NCI-H1930 (cell line): ENCODE data around the gene BMPR2.
"Not testable (repeated sequence)": the region's sequence is repeated elsewhere in the genome, so short reads cannot be mapped to it uniquely, and the experiment has no call there.

Experiments used
- DNase-seq, 2 experiments: peaks; one replicate each; lab custom pipeline; 2025; lab: John Stamatoyannopoulos, UW

The BMPR2 gene

DNA sequence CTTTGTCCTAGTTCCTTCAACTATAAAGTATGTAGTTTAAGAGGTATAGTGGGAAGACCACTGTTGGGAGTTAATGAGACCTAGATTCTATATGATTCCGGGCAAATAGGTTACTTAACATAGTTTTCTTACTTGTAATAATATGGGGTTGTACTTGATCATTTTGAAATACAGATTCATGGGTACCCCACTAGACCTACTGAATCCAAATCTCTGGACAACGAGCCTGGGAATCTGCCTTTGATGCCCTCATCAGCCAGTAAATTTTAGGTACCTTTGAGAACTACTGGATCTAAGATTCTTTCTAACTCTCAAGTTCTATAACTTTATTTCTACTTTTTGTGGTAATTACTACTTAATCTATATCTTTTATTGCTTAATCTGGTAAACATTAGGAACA is 6.6 kb downstream of the BMPR2 start:
- no peak for DNase-seq

- DNase-seq: not testable (repeated sequence)
Measured at GRCh38 chr2:202386495-202386894, 10.4 kb downstream of the BMPR2 start.

DNA sequence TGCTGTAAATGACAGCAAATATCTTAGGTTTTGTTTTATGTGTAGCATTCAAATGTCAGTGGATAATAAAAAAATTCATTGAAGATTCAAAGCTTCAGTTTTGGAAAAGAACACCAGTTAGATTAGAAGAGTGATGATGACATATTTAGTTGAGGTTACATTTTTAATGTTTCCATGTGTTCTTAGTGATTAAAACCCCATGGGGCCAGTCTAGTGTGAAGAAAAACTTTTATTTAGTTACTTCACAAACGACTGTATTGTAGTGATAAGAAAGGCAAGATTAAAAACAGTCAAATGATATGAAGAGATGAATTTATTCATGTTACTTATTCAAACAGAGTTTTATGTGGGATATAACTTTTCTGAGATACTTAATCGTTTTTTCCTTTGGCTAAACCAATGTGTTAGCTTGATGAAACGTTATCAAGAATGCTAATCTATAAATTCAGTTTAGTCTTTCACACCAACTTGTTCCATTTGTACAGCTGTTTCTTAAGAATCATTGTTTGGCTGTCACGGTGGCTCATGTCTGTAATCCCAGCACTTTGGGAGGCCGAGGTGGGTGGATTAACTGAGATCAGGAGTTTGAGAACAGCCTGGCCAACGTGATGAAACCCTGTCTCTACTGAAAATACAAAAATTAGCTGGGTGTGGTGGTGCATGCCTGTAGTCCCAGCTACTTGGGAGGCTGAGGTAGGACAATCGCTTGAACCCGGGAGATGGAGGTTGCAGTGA is 11.6 kb downstream of the BMPR2 start:
- no peak for DNase-seq

DNA sequence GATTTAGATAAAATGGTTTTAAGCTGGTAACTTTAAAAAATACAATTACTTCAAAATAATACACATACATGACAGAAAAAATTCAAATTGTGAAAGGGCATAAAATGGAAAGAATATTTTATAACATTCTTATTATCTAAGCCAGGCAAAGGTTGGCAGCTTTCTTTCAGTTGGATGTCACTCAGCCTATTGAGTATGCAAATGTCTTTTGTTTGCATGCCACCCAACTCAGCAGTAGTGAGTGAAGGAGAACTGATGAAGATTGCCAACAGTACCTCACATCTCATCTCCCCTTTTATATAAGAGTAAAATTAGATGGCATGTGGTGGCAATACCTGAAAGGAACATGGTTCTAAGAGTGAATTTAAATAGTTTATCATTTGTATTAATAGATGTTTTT is 24.8 kb downstream of the BMPR2 start:
- no peak for DNase-seq

DNA sequence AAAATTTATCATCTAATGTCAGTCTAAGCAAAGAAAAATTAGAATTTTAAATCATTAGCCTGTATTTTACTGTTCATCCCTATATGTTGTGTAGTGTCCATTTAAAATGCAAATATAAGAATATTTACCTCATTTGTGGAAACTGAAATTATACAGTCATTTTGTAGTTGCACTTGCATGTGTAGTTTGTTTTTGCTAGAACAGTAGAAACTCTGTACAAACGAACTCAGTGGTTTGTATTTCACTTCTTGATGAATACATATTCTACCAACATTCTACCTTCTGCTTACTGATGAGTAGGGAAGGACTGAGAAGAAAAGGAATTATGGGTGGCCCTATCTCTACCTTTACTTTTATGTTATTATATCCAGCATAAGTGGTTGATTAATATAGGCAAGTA is 29.7 kb downstream of the BMPR2 start:
- no peak for DNase-seq

- DNase-seq: no peak
Measured at GRCh38 chr2:202406445-202406978, 30.4 kb downstream of the BMPR2 start.

GRCh38 chr2:202408546-202409140 is 32.5 kb downstream of the BMPR2 start:
- no peak for DNase-seq

GRCh38 chr2:202410092-202410491 is 34.0 kb downstream of the BMPR2 start:
- no peak for DNase-seq

GRCh38 chr2:202411097-202411496 is 35.0 kb downstream of the BMPR2 start:
- no peak for DNase-seq

DNA sequence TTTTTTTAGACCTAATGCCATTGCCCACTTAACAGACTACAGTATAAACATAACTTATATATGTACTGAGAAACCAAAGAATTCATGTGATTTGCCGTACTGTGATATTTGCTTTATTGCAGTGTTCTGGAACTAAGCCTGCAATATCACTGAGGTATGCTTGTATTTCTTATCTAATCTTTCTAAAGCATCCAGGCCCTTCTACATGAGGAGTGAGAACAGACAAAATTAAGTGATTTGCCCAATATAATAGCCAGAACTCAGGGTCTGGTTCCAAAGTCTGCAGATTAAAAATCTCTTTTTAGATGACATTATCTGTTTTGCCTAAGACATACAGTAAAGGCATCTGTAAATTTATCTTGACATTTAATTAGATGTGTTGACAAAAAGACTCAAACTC is 41.9 kb downstream of the BMPR2 start:
- DNase-seq: no peak

GRCh38 chr2:202418511-202418910 is 42.4 kb downstream of the BMPR2 start:
- DNase-seq: no peak

- DNase-seq: no peak
Measured at GRCh38 chr2:202423139-202423538, 47.0 kb downstream of the BMPR2 start.

DNA sequence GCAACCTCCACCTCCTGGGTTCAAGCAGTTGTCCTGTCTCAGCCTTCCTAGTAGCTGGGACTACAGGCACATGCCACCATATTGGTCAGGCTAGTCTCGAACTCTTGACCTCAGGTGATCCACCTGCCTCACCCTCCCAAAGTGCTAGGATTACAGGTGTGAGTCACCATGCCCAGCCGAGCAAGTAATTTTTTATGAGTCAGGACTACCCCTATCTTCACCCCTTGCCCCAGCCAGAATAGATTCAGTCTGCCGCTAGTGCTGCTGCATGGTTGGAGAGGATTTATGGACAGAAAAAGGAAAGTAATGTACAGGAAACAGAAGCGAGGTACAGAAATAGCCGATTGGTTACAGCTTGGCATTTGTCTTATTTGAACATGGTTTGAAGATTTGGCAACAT is 48.9 kb downstream of the BMPR2 start:
- DNase-seq: no peak

- DNase-seq: no peak
Measured at GRCh38 chr2:202426751-202427150, 50.6 kb downstream of the BMPR2 start.

DNA sequence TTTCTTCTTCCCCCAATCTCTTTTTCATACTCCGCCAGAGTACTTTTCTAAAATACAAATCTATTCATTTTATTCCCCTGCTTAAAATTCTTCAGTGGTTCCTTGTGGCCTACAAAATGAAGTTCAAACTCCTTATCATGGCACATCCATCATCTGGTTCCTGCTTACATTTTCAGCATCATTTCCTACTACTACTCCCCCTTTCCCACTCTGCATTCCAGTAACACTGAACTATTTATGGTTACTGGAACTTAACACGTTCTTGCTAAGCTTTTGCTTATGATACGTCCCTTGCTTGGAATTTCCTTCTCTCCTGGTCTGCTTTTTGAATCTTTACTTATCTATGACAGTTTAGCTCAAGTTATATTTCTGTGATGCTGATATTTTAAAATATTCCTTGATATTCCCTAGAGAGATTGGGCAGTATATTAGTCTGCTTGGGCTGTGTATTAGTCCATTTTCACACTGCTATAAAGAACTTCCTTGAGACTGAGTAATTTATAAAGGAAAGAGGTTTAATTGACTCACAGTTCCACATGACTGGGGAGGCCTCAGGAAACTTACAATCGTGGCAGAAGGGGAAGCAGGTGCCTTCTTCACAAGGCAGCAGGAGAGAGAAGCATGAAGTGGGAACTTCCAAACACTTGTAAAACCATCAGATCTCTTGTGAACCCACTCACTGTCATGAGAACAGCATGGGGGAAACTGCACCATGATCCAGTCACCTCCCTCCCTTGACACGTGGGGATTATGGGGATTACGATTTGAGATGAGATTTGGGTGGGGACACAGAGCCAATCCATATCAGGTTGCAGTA is 53.2 kb downstream of the BMPR2 start:
- no peak for DNase-seq

DNA sequence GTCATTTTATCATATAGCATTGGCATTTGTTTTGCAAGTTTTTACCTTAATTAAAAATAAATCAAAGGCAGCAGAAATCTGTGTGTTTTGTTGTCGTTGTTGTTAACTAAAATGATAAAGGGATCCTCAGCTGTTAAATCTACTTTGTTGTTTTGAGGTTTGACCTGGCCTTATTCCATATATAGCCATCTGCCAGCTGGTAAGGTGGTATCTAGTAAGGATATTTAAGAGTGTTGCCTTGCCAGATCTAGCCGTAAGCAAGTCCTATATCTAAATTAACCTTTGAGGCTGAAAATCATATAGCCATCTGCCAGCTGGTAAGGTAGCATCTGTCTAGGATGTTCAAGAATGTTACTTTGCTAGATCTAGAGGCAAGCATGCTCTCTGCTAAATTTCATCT is 56.6 kb downstream of the BMPR2 start:
- no peak for DNase-seq

- no peak for DNase-seq
Measured at GRCh38 chr2:202434472-202434871, 58.3 kb downstream of the BMPR2 start.

DNA sequence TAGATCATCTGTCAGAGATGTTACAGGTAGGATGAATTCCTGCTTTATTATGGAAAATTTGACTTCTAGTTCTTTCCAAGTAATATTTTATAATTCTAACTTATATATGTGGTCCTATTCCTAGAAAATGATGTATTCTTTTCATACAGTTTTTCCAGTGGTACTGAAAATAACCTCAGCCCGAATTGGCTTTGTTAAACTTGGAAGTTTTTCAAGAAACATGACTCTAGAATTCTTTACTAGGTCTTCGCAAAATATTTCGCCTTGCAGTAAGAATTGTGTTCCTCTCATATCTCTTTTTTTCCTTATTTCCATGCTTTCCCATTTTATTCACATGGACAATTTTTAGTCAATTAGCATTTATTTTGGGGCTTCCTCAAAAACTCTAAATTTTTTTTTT is 60.5 kb downstream of the BMPR2 start:
- no peak for DNase-seq

GRCh38 chr2:202440117-202440516 is 64.0 kb downstream of the BMPR2 start:
- DNase-seq: not testable (repeated sequence)

- DNase-seq: no peak
Measured at GRCh38 chr2:202442882-202443281, 66.8 kb downstream of the BMPR2 start.

DNA sequence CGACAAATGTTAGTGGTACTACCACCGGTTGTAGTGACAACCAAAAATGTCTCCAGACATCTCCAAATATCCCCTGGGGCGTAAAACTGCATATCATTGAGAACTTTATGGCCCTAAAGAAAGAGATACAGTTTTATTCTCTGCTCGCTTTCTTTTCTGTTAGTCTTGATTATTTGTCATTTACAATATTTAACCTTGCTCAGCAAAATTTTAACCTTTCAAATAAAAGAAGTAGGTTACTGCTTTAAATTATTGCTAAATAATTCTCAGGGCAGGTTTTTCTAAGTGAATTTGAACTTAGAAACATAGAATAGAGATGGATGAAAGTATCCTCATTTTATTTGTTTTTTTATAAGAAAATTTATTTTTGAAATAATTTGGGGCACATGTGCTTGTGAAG is 67.9 kb downstream of the BMPR2 start:
- no peak for DNase-seq

- DNase-seq: no peak
Measured at GRCh38 chr2:202449344-202449743, 73.2 kb downstream of the BMPR2 start.

DNA sequence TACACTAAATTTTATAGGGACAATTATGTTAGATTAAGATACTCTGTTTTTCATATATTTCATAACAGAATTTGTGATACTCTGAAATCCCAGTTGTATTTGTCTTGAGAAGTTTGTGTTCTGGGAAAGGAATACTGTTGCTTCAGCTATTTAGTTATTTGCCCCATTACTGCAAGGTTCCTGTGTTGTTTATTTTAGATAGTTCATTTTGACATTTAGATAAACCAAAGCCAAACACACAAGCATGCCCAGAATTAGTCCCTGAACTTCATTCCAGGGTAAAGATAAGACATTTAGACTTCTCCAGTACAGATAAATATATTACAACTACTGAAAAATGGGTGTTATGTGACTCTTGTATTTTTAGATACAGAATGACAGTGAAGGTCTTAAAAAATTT is 74.7 kb downstream of the BMPR2 start:
- DNase-seq: no peak
